WTC11 (cell line): ENCODE data around the gene PSG3. TPM values are rescaled to one million over a fixed set of nuclear protein-coding genes. Genes with fewer than 3 reads are reported as not detected.

ENCODE experiments used
- ATAC-seq: fragments of 200-7000 bp; cut with Tn5 transposase; 2 replicates; pipeline ENCODE4 v1.10.0; 2021; ENCODE audit warnings: mild to moderate bottlenecking, moderate library complexity
- CTCF ChIA-PET: fragments of 300-600 bp; sonication (Branson Sonifier 250); formaldehyde crosslinking; loops from one replicate; lab custom pipeline; 2021; ENCODE audit warnings: antibody characterized with exemption; lab: Charles Lee
- POLR2A ChIA-PET: fragments of 350-600 bp; sonication (Branson Sonifier 250); formaldehyde crosslinking; loops from one replicate; lab custom pipeline; 2021; ENCODE audit warnings: antibody characterized with exemption; lab: Charles Lee
- DNase-seq: peaks from one replicate; pipeline ENCODE4 v3.0.0; 2021; ENCODE audit warnings: low spot score
- H3K27ac Mint-ChIP-seq: 2 replicates; pipeline ENCODE4 v1.8.0; 2021; ENCODE audit warnings: mixed read lengths
- H3K27me3 Mint-ChIP-seq: 2 replicates; pipeline ENCODE4 v1.8.0; 2021; ENCODE audit warnings: low read depth, mild to moderate bottlenecking, moderate library complexity, mixed read lengths
- H3K36me3 Mint-ChIP-seq: 2 replicates; pipeline ENCODE4 v1.8.0; 2021; ENCODE audit warnings: mixed read lengths
- H3K4me1 Mint-ChIP-seq: 2 replicates; pipeline ENCODE4 v1.8.0; 2022; ENCODE audit warnings: mixed read lengths
- H3K4me3 Mint-ChIP-seq: 2 replicates; pipeline ENCODE4 v1.8.0; 2021; ENCODE audit warnings: mild to moderate bottlenecking, moderate library complexity, mixed read lengths
- H3K9me3 Mint-ChIP-seq: 2 replicates; pipeline ENCODE4 v1.8.0; 2021; ENCODE audit warnings: mixed read lengths
- ARID4B ChIP-seq: sonication (generic); formaldehyde crosslinking; IDR thresholded peaks from 2 replicates; pipeline ENCODE4 v1.8.0; 2023; ENCODE audit warnings: missing genetic modification reagents, mild to moderate bottlenecking, borderline replicate concordance
- ATF1 ChIP-seq: sonication (generic); formaldehyde crosslinking; IDR thresholded peaks from 2 replicates; pipeline ENCODE4 v1.8.1; 2023; ENCODE audit warnings: mild to moderate bottlenecking, moderate library complexity, missing genetic modification reagents
- CBFB ChIP-seq: sonication (generic); formaldehyde crosslinking; IDR thresholded peaks from 2 replicates; pipeline ENCODE4 v1.8.1; 2022; ENCODE audit warnings: mild to moderate bottlenecking, low read depth, missing genetic modification reagents
- CDX4 ChIP-seq: fragments of 250-450 bp; sonication (Bioruptor Pico); IDR thresholded peaks from 2 replicates; pipeline ENCODE4 v1.9.0; 2021; ENCODE audit warnings: moderate library complexity, mild to moderate bottlenecking, inconsistent platforms, borderline replicate concordance
- CREB1 ChIP-seq: sonication (generic); formaldehyde crosslinking; IDR thresholded peaks from 2 replicates; pipeline ENCODE4 v1.8.0; 2023; ENCODE audit warnings: mild to moderate bottlenecking, missing genetic modification reagents
- GABPB1 ChIP-seq: sonication (generic); formaldehyde crosslinking; IDR thresholded peaks from 2 replicates; pipeline ENCODE4 v1.8.1; 2023; ENCODE audit warnings: mild to moderate bottlenecking, missing genetic modification reagents
- HMGA2 ChIP-seq: fragments of 250-450 bp; sonication (Bioruptor Pico); IDR thresholded peaks from 2 replicates; pipeline ENCODE4 v1.4.0; 2021; ENCODE audit warnings: mild to moderate bottlenecking, moderate library complexity
- IRF2 ChIP-seq: sonication (generic); formaldehyde crosslinking; IDR thresholded peaks from 2 replicates; pipeline ENCODE4 v1.8.0; 2022; ENCODE audit warnings: low read depth, missing genetic modification reagents, borderline replicate concordance
- MXD4 ChIP-seq: fragments of 250-450 bp; sonication (Bioruptor Pico); IDR thresholded peaks from 2 replicates; pipeline ENCODE4 v1.8.0; 2021; ENCODE audit warnings: mild to moderate bottlenecking, moderate library complexity, borderline replicate concordance
- NFATC4 ChIP-seq: fragments of 250-450 bp; sonication (Bioruptor Pico); IDR thresholded peaks from 2 replicates; pipeline ENCODE4 v1.9.0; 2021; ENCODE audit warnings: mild to moderate bottlenecking
- NFYB ChIP-seq: sonication (generic); formaldehyde crosslinking; conservative IDR thresholded peaks from 2 replicates; pipeline ENCODE4 v1.8.0; 2022; ENCODE audit warnings: low read depth, missing genetic modification reagents
- NR1H2 ChIP-seq: sonication (generic); formaldehyde crosslinking; IDR thresholded peaks from 2 replicates; pipeline ENCODE4 v1.9.0; 2021; ENCODE audit warnings: mild to moderate bottlenecking, moderate library complexity, missing genetic modification reagents
- NR3C1 ChIP-seq: sonication (generic); formaldehyde crosslinking; conservative IDR thresholded peaks from 2 replicates; pipeline ENCODE4 v1.8.1; 2023; ENCODE audit warnings: low read depth, mild to moderate bottlenecking, missing genetic modification reagents
- PRRX2 ChIP-seq: fragments of 250-450 bp; sonication (Bioruptor Pico); IDR thresholded peaks from 2 replicates; pipeline ENCODE4 v1.8.0; 2021; ENCODE audit warnings: mild to moderate bottlenecking
- SP1 ChIP-seq: sonication (generic); formaldehyde crosslinking; conservative IDR thresholded peaks from 2 replicates; pipeline ENCODE4 v1.8.1; 2022; ENCODE audit warnings: missing genetic modification reagents
- ZBTB21 ChIP-seq: sonication (generic); formaldehyde crosslinking; IDR thresholded peaks from 2 replicates; pipeline ENCODE4 v1.8.1; 2023; ENCODE audit warnings: mild to moderate bottlenecking, missing genetic modification reagents, borderline replicate concordance
- ZNF219 ChIP-seq: sonication (generic); formaldehyde crosslinking; IDR thresholded peaks from 2 replicates; pipeline ENCODE4 v1.8.0; 2023; ENCODE audit warnings: missing genetic modification reagents, mild to moderate bottlenecking, borderline replicate concordance
- ZNF232 ChIP-seq: sonication (generic); formaldehyde crosslinking; IDR thresholded peaks from 2 replicates; pipeline ENCODE4 v1.8.0; 2022; ENCODE audit warnings: mild to moderate bottlenecking, missing genetic modification reagents
- ZNF263 ChIP-seq: sonication (generic); formaldehyde crosslinking; IDR thresholded peaks from 2 replicates; pipeline ENCODE4 v1.8.1; 2022; ENCODE audit warnings: low read depth, mild to moderate bottlenecking, moderate library complexity, missing genetic modification reagents
- ZNF281 ChIP-seq: sonication (generic); formaldehyde crosslinking; IDR thresholded peaks from 2 replicates; pipeline ENCODE4 v1.8.0; 2023; ENCODE audit warnings: mild to moderate bottlenecking, missing genetic modification reagents
- ZNF416 ChIP-seq: fragments of 250-450 bp; sonication (Bioruptor Pico); IDR thresholded peaks from 2 replicates; pipeline ENCODE4 v1.9.0; 2021; ENCODE audit warnings: mild to moderate bottlenecking, inconsistent platforms
- ZNF423 ChIP-seq: fragments of 250-450 bp; sonication (Bioruptor Pico); IDR thresholded peaks from 2 replicates; pipeline ENCODE4 v2.1.2; 2022; ENCODE audit warnings: mild to moderate bottlenecking, moderate library complexity
- ZNF512 ChIP-seq: sonication (generic); formaldehyde crosslinking; IDR thresholded peaks from 2 replicates; pipeline ENCODE4 v1.8.1; 2022; ENCODE audit warnings: missing genetic modification reagents, borderline replicate concordance
- ZNF671 ChIP-seq: fragments of 250-450 bp; sonication (Bioruptor Pico); IDR thresholded peaks from 2 replicates; pipeline ENCODE4 v1.8.0; 2021; ENCODE audit warnings: mild to moderate bottlenecking
- total RNA-seq: library from RNA; stranded (reverse); gene quantifications from 3 replicates; pipeline ENCODE4 v1.2.3, GENCODE V29; 2021

PSG3 gene
- total RNA-seq, 1 experiment from 2014 or later, result not detected

- TF ChIP-seq NR1H2 (no peak), ZNF512 (CRISPR knock-in tag) (no peak), CDX4 (CRISPR knock-in tag) (no peak), ARID4B (no peak), IRF2 (CRISPR knock-in tag) (no peak), ZBTB21 (CRISPR knock-in tag) (no peak), CBFB (CRISPR knock-in tag) (no peak), SP1 (CRISPR knock-in tag) (no peak), NR3C1 (CRISPR knock-in tag) (no peak), PRRX2 (CRISPR knock-in tag) (no peak), ZNF423 (CRISPR knock-in tag) (no peak), ZNF219 (CRISPR knock-in tag) (no peak), ZNF281 (CRISPR knock-in tag) (no peak)
Measured at GRCh38 chr19:42697884-42698283, 42.4 kb downstream of the PSG3 start (continued).

DNA sequence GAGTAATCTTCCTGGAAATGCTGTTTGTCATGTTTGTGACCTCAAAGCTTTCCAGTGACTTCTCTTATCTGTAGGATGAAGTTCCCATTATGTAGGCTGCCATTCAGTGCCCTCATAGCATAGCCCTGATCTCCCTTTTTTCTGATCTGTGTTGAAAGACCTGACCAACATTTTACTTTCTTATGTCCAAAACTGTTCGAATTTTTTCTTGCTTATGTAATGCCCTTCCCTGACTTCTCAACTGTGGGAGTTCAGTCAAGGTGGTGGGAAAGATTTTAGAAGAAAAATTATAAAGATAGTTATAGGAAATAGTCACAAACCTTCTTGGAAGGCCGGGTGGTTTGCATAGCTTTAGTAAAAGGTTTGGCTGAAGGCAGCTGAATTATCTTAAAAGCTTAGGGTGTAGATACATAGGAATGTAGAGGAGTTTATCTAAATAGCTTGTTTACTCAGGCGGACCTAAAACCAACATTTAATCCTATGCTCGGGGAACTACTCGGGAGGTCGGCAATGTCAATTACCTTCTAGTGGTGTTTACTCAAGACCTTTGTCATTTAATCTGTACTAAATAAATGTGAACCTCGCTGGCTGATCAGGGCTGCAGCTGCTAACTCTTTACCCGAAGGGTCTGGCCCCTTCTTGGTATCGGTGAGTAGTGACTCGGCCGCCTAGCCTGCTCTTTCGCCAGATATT is 44.3 kb downstream of the PSG3 start:
- no peak for ATAC-seq
- Mint-ChIP-seq H3K27ac (no peak overlapping the region), H3K4me1 (no peaks in the 10 kb centered on the region), H3K9me3 (peaks cover 43% of the 10 kb centered on the region), H3K4me3 (no peak overlapping the region), H3K36me3 (peaks cover 11% of the 10 kb centered on the region), H3K27me3 (peaks cover 23% of the 10 kb centered on the region)
- CTCF ChIA-PET, result no interaction called here
- DNase-seq, result no peak
- POLR2A ChIA-PET, result no interaction called here
- TF ChIP-seq ZNF219 (CRISPR knock-in tag) (no peak), GABPB1 (CRISPR knock-in tag) (no peak), NFYB (no peak), CDX4 (CRISPR knock-in tag) (no peak), ZBTB21 (CRISPR knock-in tag) (no peak), ZNF232 (CRISPR knock-in tag) (no peak), ZNF263 (no peak), NR3C1 (CRISPR knock-in tag) (no peak), ZNF416 (CRISPR knock-in tag) (no peak), ZNF671 (no peak), CBFB (CRISPR knock-in tag) (no peak), NFATC4 (CRISPR knock-in tag) (no peak), CREB1 (CRISPR knock-in tag) (no peak), ATF1 (CRISPR knock-in tag) (no peak), MXD4 (CRISPR knock-in tag) (no peak), HMGA2 (CRISPR knock-in tag) (no peak)
